Uterus (tissue), 4 donors: ENCODE results near the gene KCNQ5. TPM values are rescaled to one million over a fixed set of nuclear protein-coding genes. Genes with fewer than 3 reads are reported as not detected.

Source experiments
- DNase-seq, 2 donors: peaks; one replicate each; pipeline ENCODE4 v3.0.0-alpha.2; 2019 to 2020
- H3K27ac ChIP-seq, 2 donors: fragments of 200-600 bp; sonication (generic); 1 replicate in 1 of 2; 2 replicates in 1 of 2; pipeline ENCODE4 v1.5.1; 2016 to 2018
- H3K27me3 ChIP-seq, 2 donors: fragments of 200-600 bp; sonication (generic); one replicate each; pipeline ENCODE4 v1.5.1; 2018 to 2019; ENCODE audit warnings: control low read depth in 1 of 2
- H3K36me3 ChIP-seq, 2 donors: fragments of 200-600 bp; sonication (generic); one replicate each; pipeline ENCODE4 v1.5.1; 2019; ENCODE audit warnings: control low read depth in 1 of 2
- H3K4me1 ChIP-seq, 2 donors: fragments of 200-600 bp; sonication (generic); one replicate each; pipeline ENCODE4 v1.5.1; 2018 to 2019; ENCODE audit warnings: control low read depth in 1 of 2
- H3K4me3 ChIP-seq, 2 donors: fragments of 200-600 bp; sonication (generic); 1 replicate in 1 of 2; 2 replicates in 1 of 2; pipeline ENCODE4 v1.5.1; 2018 to 2019; ENCODE audit warnings: mild to moderate bottlenecking in 1 of 2
- H3K9me3 ChIP-seq, 2 donors: fragments of 200-600 bp; sonication (generic); one replicate each; pipeline ENCODE4 v1.5.1; 2019; ENCODE audit warnings: control low read depth in 1 of 2
- POLR2A ChIP-seq, 2 donors: fragments of 450-650 bp; IDR thresholded peaks; one replicate each; pipeline ENCODE4 v1.6.1; 2016; ENCODE audit warnings: antibody characterized with exemption in 2 of 2, mild to moderate bottlenecking in 1 of 2, moderate library complexity in 1 of 2
- intact Hi-C: fragments of 100-400 bp; cut with DNase I; formaldehyde crosslinking; loops from one replicate; pipeline ENCODE4 v1.15.1; 2023; ENCODE audit warnings: low total_unique reads
- total RNA-seq, 4 donors: library from RNA; depleted of rRNA in 3 of 4; stranded (reverse); fragments of >200 nt in 3 of 4; gene quantifications; one replicate each; pipeline versions ENCODE4 v1.1.0 to v1.2.4, GENCODE V29; 2014 to 2023
- TF ChIP-seq, protein P1 (sequence below), 4 experiments: fragments of 200-600 bp in 2 of 4; fragments of 450-650 bp in 2 of 4; sonication (generic) in 2 of 4; IDR thresholded peaks; one replicate each; pipeline ENCODE4 v1.5.1; 2016 to 2019; ENCODE audit warnings: antibody characterized with exemption in 4 of 4, mild to moderate bottlenecking in 2 of 4, moderate library complexity in 1 of 4
- donor health status: DM: yes; HTN: yes; CAD: no.

KCNQ5 gene
- total RNA-seq, 4 donors from 2014 or later: 0.34 to 2.4 TPM; not detected in 2

DNA sequence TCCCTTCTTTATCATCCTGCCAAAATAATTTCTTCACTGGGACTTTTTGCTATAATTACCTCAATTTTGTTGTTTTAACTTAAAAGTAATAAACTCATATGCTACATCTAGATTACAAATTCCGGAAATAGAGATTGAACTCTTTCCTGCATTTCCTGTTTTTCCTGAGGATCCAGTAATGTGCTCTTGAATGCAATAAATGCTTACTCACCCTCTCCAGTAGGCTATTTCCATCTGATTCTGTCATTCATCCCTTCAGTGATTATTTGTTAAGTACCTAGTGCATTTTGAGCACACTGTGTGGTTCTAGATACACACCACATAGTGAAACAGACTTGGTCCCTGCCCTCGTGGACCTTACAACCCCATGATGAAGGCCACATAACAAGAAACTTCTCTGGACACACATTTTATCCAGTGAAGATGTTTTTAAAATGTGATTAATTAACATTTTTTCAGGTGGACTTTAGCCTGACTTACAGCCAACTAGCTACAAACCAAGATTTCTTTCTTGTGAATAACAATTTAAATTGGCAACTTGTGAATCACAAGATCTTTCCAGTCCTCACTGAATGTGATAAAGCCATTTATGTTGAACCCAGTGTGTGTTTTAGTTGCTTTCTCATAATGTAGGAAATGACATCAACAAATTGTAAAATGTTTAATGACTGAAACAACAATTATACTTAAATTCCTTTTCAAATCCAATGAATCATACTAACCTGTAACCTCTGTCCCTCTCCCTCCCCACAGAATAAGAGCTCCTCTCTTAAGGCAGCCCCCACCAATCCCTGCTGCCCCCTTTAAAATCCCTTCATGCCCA is 331.2 kb downstream of the KCNQ5 start:
- no peaks in the 10 kb centered on the region for H3K9me3 ChIP-seq
- H3K27me3 ChIP-seq: no peaks in the 10 kb centered on the region
- H3K4me1 ChIP-seq: no peaks in the 10 kb centered on the region
- intact Hi-C loops: no loop called here
- no peak for TF ChIP-seq POLR2A (IDR thresholded peaks at IDR 0.05)
- TF ChIP-seq, protein P1, sequence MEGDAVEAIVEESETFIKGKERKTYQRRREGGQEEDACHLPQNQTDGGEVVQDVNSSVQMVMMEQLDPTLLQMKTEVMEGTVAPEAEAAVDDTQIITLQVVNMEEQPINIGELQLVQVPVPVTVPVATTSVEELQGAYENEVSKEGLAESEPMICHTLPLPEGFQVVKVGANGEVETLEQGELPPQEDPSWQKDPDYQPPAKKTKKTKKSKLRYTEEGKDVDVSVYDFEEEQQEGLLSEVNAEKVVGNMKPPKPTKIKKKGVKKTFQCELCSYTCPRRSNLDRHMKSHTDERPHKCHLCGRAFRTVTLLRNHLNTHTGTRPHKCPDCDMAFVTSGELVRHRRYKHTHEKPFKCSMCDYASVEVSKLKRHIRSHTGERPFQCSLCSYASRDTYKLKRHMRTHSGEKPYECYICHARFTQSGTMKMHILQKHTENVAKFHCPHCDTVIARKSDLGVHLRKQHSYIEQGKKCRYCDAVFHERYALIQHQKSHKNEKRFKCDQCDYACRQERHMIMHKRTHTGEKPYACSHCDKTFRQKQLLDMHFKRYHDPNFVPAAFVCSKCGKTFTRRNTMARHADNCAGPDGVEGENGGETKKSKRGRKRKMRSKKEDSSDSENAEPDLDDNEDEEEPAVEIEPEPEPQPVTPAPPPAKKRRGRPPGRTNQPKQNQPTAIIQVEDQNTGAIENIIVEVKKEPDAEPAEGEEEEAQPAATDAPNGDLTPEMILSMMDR (IDR thresholded peaks at IDR 0.05): no peak
- H3K4me3 ChIP-seq: no peak overlapping the region
- no peaks in the 10 kb centered on the region for H3K36me3 ChIP-seq
- no peak overlapping the region for H3K27ac ChIP-seq
- DNase-seq: no peak

DNA sequence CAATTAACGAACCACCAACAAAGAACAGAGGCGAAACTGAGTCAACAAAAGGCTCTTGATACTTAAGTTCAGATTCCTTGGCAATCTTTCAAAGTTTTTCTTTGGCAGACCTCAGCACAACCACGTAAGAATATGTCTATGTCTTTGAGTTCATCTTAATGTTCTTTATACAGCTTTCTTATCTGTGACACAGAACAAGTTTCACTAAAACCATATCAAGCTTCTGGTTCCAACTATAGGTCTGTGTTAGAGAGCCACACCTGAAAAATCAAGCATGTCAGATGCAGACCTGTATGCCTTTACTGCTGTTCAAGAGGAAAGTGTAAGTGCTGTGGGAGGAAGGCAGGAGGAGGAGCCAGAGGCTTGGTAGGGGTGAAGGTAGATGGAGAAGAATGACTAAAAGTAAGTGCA is 332.1 kb downstream of the KCNQ5 start:
- no peak overlapping the region for H3K4me3 ChIP-seq

DNA sequence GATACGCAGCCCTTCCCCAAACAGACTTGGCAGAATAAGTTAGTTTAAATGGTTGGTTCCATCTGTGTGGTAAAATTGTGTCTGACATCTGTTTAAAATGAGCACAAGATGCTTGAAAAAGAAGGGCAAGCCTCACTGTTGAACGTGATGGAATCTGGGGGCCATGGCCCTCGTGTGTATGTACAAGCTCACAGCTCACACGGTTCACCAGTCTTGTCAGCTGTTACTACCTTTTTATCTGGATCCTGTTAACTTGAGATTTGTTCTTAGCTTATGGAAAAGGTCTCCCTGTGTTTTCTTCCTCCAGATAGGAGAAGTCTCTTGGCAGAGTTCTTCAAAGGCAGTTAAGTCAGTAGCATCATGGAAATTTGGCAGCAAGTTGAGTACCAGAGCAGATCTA is 332.9 kb downstream of the KCNQ5 start:
- intact Hi-C loops: no loop called here
- Histone ChIP-seq H3K27me3 (no peaks in the 10 kb centered on the region), H3K4me1 (no peaks in the 10 kb centered on the region), H3K36me3 (no peaks in the 10 kb centered on the region), H3K9me3 (no peaks in the 10 kb centered on the region), H3K4me3 (no peak overlapping the region), H3K27ac (no peak overlapping the region)
- TF ChIP-seq, protein P1 (IDR thresholded peaks at IDR 0.05): no peak
- no peak for TF ChIP-seq POLR2A (IDR thresholded peaks at IDR 0.05)
- DNase-seq: no peak

More for the DNA sequence above, 332.1 kb downstream of the KCNQ5 start:
- no peak for TF ChIP-seq POLR2A (IDR thresholded peaks at IDR 0.05)
- TF ChIP-seq, protein P1 (IDR thresholded peaks at IDR 0.05): no peak
- Histone ChIP-seq H3K4me1 (no peaks in the 10 kb centered on the region), H3K9me3 (no peaks in the 10 kb centered on the region), H3K36me3 (no peaks in the 10 kb centered on the region), H3K27me3 (no peaks in the 10 kb centered on the region), H3K27ac (no peak overlapping the region)
- DNase-seq: no peak
- intact Hi-C loops: no loop called here

DNA sequence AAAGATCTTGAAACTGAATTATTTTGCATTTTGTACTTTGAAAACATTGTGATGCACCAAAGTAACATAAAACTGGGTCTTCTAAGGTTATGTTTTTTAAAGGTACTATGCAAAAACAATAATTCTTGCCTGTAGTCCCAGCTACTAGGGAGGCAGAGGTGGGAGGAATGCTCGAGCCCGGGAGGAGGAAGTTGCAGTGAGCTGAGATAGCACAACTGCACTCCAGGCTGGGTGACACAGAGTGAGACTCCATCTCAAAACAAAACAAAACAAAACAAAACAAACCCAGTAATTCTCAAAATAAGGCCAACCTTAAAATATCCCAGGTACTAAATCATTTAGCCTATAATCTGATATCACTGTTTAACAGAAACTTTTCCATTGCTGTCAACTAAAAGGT is 333.8 kb downstream of the KCNQ5 start:
- Histone ChIP-seq H3K36me3 (no peaks in the 10 kb centered on the region), H3K4me3 (no peak overlapping the region), H3K27ac (no peak overlapping the region), H3K4me1 (no peaks in the 10 kb centered on the region), H3K9me3 (no peaks in the 10 kb centered on the region), H3K27me3 (no peaks in the 10 kb centered on the region)
- no peak for TF ChIP-seq POLR2A (IDR thresholded peaks at IDR 0.05)
- TF ChIP-seq, protein P1 (IDR thresholded peaks at IDR 0.05): no peak
- DNase-seq: no peak
- intact Hi-C loops: no loop called here

DNA sequence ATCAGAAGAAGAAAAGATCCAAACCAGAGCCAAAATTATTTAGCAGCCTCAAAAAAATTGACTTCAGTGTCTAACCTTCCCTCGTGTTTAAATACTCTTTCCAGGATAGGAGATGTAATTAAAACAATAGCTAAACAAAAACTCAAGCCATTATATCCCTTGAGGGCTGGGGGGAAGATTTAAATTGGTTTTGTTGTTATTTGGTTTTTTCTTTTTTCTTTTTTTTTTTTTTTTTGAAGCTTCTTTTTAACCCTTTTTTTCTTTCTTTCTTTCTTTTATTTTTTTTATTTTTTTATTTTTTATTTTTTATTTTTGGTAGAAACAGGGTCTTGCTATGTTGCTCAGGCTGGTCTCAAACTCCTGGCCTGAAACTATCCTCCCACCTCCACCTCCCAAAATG is 334.4 kb downstream of the KCNQ5 start:
- no peak for DNase-seq
- TF ChIP-seq, protein P1 (IDR thresholded peaks at IDR 0.05): no peak
- TF ChIP-seq POLR2A (IDR thresholded peaks at IDR 0.05): no peak
- no peak overlapping the region for H3K27ac ChIP-seq
- H3K36me3 ChIP-seq: no peaks in the 10 kb centered on the region
- intact Hi-C loops: no loop called here
- H3K4me3 ChIP-seq: no peak overlapping the region
- no peaks in the 10 kb centered on the region for H3K27me3 ChIP-seq
- no peaks in the 10 kb centered on the region for H3K4me1 ChIP-seq
- H3K9me3 ChIP-seq: no peaks in the 10 kb centered on the region
